Suprapubic skin (tissue), 4 donors: ENCODE measurements around the gene MYO1C.

Experiments used
- CTCF ChIP-seq, 2 donors: fragments of 200-600 bp in 1 of 2; fragments of 450-650 bp in 1 of 2; sonication (generic) in 1 of 2; IDR thresholded peaks; one replicate each; pipeline ENCODE4 v1.5.1; 2016 to 2019; ENCODE audit warnings: antibody characterized with exemption in 2 of 2, mild to moderate bottlenecking in 1 of 2, moderate library complexity in 1 of 2
- EP300 ChIP-seq: sonication (generic); formaldehyde crosslinking; IDR thresholded peaks from one replicate; pipeline ENCODE4 v1.6.1; 2017; ENCODE audit warnings: antibody characterized with exemption
- POLR2A ChIP-seq, 2 donors: fragments of 450-650 bp; IDR thresholded peaks; one replicate each; pipeline ENCODE4 v1.6.1; 2017; ENCODE audit warnings: antibody characterized with exemption in 2 of 2, mild to moderate bottlenecking in 2 of 2, moderate library complexity in 2 of 2
- POLR2AphosphoS5 ChIP-seq, 3 donors: sonication (generic); formaldehyde crosslinking; IDR thresholded peaks; one replicate each; pipeline ENCODE4 v1.6.1; 2017; ENCODE audit warnings: antibody characterized with exemption in 3 of 3

GRCh38 chr17:1484060-1484535, 8.4 kb downstream of the MYO1C start:
- TF ChIP-seq CTCF (IDR thresholded peaks at IDR 0.05): no peak
- no peak for TF ChIP-seq POLR2A (IDR thresholded peaks at IDR 0.05)
- TF ChIP-seq EP300: no peak
- no peak for TF ChIP-seq POLR2AphosphoS5 (IDR thresholded peaks at IDR 0.05)
